GM18861 (cell line): ENCODE measurements around the gene LPIN1.
A peak's percentile ranks its signal among the peaks of the same experiment; 100 is the strongest.
"Not testable (repeated sequence)": the region's sequence is repeated elsewhere in the genome, so short reads cannot be mapped to it uniquely, and the experiment has no call there.

ENCODE experiments used
- ATAC-seq: cut with Tn5 transposase; IDR thresholded peaks from one replicate; pipeline ENCODE4 v1.9.1; 2021; ENCODE audit not compliant: unreplicated experiment

Gene LPIN1

DNA sequence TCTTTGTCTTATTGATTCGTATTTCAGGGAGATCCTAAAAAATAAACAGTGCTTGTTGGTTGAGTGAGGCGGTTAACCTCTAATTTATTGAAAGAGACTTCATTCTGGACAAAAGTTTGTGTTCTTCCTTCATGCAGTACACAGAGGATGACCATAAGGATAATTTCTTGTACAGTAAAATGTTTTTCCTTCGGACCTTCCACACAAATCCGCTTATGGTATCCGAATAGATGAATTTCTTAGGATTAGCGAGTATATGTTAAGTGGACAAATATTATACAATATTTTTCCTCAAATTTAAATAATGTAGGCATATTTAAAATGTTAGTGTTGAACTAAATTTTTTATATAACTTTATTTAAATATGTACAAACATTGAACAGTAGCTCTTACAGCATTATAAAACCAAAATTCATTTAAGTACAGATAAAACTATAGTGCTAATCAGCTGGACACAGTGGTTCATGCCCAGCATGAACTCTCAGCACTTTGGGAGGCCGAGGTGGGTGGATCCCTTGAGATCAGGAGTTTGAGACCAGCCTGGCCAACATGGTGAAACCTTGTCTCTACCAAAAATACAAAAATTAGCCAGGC, 84.4 kb downstream of the LPIN1 start:
- ATAC-seq: no peak

DNA sequence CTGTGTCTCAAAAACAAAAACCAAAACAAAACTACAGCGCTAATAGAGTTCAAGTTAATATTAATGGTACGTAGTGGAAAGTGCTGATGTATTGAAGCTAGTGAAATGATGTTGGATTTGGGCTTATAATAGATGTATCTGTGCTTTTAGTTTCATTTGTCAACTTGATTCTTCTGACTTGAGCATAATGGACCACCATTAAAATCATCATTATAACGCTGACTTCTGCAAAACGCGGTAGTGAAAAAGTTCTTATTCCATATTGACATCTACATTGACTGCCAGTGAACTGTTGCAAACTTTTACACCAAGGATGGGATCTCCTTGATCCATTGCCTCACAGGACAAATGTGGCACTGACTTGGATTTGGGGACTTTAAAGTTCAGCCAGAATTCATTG, 85.0 kb downstream of the LPIN1 start:
- no peak for ATAC-seq

DNA sequence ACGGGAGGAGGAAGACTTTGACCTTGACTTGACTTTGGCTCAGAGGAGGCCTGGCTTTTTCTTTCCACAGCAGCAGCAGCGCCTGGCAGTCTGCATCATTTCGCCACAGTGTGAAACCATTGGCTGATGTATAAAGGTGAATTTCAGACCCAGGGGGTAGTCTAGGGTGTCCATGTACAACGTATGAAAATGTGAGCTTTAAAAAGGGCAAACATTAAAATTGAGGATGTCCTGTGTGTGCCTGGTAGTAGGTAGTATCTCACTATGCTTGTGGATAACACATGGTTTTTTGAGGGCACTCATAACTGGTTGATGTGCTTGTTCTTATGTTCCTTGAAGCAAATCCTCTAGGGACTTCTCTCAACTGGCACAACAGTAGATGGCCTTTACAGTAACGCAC, 86.1 kb downstream of the LPIN1 start:
- no peak for ATAC-seq

DNA sequence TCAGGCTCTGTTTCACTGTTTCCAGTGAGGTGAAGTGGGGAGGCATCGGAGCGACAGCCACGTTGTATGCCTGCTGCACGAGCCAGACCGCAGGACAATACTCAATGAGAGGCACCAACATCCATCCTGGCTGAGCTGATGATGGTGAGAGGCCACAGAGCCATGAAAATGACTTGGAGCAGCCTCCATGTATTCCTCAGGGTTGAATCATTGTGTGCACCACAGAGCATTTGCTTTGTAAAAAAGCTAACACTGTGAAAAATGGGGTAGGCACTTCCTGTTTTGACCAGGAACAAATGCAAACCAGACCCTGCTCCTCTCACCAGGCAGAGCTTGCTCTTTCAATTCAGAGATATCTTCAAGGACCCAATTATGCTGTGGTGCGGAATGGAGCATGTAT, 87.2 kb downstream of the LPIN1 start:
- ATAC-seq: no peak

DNA sequence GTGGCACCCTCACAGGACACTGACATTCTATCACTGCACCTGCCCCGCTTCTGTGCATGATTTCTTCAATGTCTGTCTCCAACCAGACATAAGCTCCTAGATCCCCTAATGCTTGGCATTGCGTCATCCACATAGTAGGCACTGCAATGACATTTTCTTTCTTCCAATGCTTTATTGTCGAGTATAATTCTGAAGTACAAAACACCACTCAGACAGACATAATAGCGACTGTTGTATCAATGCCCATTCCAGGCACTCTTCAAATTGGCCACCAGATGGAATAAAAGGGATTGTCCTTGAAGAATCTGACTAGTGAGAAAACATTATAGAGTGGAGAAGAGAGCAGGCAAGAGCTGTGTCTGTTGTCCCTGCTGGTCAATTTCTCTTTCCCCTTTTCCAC, 89.0 kb downstream of the LPIN1 start:
- no peak for ATAC-seq

DNA sequence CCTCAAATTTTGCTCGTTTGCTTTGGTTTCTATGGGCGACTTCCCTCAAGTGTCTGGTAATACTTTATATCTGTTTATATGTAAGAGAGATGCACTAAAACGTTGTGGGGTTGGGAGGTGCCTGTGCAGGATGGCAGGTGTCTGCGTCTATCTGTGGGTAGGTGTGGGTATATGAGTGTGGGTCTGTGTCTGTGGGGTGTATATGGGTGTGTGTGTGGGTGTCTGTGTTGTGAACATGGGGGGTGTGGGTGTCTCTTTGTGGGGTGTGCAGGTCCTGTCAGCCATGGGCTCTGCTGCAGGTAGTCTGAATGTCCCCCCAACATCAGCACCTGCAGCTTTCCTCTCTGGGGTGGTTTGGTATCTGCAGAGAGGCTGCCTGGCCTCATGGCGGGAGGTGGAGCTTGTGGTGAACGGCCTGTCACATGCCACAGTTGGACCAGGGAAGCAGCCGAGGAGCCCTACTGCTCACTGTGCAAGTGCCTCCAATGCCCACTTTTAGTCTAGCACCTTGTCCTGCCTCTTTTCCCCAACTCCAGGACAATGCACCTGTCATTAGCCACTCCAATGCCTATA, 90.3 kb downstream of the LPIN1 start:
- no peak for ATAC-seq

DNA sequence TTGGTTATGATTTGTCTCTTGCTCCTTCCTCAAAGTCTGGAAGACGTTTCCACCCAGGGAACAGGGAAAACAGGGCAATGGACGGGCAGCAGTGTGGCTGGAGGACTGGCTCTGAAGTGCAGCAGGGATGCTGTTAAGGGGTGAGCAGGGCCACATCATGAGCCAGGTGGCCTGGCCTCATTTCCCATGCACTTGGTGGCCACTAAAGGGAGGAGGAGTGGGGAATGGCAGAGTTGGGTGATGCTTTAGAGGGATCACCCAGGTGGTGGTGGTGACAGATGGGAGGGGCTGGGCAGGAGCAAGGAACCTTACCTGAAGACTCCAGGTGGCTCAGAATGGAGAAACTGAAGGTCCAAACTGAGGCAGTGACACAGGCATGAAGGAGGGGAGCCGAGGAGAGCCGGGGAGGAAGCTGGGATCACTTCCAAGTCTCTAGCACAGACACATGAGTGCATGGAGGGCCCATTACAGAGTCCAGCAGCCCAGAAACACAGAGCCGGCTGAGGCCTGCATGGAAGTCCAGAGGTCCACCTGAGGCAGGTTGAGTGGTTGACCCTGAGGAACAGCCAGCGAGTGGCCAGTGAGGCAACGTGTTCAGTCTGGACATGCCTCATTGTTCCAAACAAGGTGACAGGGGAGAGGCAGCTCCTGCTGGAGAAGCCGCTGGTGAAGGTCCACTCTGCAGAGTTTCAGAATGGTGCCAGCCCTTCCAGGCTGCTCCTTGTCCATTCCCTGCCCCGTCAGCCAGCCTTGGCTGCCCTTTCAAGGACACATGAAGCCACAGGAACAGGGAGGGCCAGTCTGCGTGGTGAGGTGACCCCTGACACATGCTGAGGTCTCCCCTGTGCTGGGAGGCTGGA, 91.7 kb downstream of the LPIN1 start:
- no peak for ATAC-seq

DNA sequence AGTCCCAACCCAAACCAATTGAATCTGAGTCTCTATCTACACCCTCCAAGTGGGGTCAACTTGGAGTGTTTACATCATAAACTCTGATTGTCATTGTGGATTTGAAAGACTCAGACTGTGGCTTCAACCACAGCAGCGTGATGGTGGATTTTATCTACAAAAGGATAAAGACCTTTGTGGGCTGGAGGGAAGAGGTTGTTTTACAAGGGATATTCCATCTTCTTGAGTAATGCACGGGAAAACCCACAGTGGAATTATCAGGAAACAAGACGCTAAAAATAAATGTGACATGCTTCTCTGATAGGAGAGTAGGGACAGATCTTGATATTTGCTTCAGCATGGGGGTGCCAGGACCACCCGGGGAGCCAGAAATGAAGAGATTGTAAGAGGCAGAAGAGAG, 93.5 kb downstream of the LPIN1 start:
- no peak for ATAC-seq

DNA sequence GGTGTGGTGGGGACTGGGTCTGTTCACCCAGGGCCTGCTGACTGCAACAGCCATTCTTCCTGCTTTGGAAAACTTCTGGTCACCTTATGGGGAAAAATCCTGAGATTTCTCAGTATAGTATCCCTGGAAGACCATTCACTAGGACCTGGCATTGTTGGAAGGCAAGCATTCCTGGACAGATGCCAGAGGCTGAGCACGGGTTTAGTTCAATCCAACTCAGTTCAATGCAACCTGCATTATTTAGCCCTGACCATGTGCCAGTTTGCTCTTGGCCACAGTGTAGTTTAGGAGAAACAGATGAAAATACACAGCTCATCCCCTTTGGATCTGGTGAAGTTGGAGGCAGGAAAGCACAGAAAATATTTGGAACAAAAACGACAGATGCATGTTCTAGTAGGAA, 95.9 kb downstream of the LPIN1 start:
- no peak for ATAC-seq

DNA sequence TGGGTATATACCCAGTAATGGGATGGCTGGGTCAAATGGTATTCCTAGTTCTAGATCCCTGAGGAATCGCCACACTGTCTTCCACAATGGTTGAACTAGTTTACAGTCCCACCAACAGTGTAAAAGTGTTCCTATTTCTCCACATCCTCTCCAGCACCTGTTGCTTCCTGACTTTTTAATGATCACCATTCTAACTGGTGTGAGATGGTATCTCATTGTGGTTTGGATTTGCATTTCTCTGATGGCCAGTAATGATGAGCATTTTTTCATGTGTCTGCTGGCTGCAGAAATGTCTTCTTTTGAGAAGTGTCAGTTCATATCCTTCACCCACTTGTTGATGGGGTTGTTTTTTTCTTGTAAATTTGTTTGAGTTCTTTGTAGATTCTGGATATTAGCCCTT, 98.4 kb downstream of the LPIN1 start:
- ATAC-seq: not testable (repeated sequence)

DNA sequence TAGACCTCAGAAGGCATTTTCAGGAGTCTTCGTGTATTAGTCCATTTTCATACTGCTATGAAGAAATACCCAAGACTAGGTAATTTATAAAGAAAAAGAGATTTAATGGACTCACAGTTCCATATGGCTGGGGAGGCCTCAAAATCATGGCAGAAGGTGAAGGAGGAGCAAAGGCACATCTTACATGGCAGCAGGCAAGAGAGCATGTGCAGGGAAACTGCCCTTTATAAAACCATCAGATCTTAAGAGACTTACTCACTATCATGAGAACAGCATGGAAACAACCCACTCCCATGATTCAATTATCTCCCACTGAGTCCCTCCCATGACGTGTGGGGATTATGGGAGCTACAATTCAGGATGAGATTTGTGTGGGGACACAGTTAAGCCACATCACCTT, 101.5 kb downstream of the LPIN1 start:
- not testable (repeated sequence) for ATAC-seq

DNA sequence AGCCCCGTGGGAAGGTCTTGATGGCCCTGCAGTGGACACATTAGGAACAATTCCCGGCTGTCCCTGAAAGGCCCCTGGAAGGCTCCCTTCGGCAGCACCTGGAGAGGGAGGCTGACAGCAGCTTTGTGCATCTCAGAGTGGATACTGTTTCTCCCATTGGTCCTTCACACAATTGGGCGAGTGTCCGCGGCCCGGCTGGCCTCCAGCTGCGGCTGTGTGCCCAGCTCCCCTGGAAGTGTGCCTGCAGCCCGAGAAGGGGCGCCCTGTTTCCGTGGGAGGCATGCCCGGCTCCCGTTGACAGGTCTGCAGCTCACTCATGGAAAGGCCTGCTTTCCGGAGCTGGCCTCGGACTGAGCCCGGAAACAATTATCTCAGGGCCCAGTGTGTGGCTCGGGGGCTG, 103.7 kb downstream of the LPIN1 start:
- no peak for ATAC-seq

DNA sequence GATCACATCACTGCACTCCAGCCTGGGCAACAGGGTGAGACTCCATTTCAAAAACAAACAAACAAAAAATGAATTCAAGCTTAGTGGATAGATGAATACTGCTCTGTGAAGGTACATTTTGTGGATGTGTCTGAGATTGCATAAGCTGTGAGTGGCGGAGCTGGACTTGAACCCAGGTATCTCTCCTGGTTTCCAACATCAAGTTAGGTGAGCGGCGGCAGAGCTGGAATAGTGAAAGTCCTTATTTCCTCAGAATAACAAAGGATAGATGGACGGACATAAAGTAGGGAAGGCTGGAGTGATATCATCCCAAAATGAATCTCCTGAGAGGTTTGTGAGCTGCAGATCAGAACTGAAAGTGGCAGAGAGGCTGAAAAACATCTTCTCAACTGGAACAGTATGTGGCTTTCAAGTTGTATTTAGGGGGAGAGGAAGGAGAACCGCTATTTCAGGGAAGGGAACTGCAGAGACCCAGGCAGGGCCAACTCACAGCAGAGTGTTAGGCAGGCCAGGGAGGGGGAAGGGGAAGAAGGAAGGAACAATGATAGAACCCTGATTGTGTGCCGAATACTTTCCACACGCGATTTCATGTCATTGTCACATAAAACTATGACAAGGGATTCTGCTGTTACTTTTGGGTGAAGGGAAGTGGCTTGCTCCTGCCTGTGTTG, 106.2 kb downstream of the LPIN1 start:
- ATAC-seq: no peak

DNA sequence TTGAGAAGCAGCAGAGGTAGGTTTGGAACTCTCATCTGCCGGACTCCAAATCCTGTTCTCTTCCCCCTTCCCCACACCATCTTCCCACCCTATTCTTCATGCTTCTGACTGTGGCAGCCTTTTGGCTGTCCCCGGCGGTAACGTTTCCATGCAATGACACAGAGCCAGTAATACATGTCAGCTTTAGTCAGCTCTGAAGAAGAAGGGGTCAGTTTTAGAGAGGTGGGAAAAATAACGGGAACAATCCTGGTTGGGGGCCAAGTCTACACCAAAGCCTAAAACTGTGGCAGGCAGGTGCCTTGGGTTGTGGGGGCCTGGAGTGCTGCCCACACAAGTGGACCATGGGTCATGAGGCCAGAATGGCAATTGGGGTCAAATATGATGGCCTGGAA, 106.8 kb downstream of the LPIN1 start:
- ATAC-seq: no peak

DNA sequence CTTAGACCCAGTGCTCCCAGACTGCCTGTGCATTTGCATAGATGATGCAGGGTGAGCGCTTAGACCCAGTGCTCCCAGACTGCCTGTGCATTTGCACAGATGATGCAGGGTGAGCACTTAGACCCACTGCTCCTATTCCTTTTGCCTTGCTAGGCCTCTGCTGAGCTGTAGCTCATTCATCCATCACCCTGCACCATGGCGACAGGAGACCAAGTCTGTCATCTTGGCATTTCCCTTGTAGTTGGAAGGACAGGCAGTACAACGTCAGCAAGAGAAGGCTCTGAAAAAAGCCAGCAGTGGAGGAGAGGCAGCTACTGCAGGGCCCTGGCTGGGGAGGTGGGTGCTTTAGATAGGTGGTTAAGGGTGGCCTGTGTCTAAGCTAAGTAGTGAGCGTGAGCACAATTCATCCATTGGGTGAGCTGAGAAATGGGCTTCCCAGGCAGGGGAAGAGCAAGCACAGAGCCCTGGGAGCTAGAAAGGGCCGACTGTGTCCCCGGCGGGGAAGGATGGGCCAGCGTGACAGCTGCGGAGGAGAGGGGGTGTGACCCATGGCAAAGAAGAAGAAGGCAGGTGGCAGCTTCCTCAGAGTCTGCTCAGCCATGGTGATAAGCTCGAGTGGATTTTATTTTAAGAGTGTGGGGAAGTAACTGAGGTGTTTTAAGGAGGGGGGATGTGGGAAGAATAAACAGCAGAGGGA, 108.8 kb downstream of the LPIN1 start:
- ATAC-seq: no peak

DNA sequence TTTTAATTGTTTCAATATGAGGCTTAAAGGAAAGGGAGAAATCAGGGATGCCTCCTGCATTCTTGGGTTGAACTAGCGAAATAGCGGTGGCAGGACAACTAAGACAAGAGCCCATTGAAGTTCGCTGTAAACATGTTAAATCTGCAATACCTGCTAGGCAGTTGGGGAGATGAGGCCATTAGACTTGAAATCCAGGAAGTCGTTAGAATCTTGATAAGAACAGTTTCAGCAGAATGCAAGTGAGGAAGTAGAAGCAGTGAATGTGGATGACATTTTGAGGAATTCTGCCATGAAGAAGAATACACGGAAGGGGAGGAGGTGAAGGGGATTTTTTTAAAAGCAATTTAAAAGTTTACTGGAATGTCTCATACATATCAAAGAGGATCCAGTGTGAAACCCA, 109.7 kb downstream of the LPIN1 start:
- ATAC-seq: no peak

DNA sequence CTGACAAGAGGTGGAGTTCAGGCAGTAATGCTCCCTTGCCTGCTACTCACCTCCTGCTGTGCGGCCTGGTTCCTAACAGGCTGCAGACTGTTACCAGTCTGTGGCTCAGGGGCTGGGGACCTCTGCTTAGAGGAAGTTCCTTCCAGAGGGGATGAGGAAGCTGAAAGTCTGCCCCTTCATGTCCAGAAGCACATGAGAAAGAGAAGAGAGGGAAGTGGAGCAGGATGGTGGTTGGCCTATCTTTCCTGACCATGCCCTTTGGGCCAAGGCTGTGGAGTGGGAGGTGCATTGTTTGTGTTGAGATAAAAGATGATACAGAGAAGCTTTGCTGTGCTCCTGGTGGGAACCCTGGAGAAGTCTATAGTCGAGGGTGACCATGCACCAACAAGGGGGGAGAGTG, 112.5 kb downstream of the LPIN1 start:
- no peak for ATAC-seq

DNA sequence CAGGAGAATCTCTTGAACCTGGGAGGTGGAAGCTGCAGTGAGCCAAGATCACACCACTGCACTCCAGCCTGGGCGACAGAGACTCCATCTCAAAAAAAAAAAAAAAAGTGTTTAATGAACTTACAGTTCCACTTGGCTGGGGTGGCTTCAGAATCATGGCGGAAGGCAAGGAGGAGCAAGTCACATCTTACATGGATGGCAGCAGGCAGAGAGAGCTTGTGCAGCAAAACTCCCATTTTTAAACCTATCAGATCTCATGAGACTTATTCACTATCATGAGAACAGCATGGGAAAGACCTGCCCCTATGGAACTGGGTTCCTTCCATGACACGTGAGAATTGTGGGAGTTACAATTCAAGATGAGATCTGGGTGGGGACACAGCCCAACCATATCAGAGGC, 113.5 kb downstream of the LPIN1 start:
- not testable (repeated sequence) for ATAC-seq

DNA sequence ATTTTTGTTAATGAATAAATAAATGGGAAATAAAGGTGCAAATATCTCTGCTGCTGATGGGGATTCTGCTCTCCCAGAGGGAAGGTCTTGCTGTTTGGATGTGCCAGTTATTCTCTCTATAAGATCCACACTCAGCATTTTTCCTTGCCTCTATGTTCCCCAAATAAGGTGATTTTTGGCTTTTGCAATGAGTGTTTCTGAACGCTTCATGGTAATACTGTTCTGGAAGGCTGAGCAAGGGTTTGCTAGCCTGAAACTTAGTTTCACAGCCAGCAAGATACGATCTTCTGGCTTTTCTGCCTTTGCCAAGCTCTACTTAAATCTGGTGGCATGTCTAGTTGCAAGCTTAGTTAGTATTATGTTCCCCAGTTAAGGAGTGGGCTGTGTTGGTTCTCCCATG, 114.6 kb downstream of the LPIN1 start:
- ATAC-seq: no peak

DNA sequence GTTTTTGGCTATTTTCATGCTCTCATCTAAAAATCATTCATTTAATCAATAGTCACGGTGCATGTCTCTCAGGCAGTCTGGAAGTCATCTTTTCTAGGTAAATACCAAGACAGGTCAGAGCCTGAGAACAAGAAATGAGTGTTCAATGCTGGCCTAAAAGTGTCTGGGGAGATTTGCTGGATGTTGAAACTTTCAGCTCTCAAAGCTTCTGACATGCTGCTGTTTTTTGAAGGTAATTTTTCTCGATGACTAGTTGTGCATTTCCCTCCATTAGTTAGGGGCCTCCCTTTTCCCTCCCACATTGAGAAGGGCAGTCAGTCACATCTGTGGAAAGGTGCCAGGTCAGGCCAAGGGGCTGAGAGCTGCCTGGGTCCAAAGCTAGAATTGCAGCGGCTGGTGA, 115.6 kb downstream of the LPIN1 start:
- ATAC-seq: peak; percentile 19

DNA sequence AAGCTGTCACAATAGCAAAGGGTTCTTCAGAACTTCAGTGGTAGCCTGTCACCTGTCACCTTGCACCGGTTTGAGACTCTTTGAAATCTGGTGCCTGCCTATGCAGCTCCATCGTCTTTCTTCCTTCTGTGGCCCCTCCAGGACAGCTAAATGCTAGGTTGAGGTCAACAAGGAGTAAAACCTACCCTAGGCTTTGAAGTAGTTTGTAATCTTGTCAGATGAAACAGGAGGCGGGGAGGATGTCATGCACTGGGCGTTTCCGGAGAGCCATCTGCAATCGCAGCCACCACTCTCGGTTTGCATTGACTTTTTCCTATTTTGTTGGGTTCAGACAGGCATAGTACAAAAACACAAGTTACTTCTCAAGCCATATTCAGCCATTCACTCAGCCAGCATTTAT, 116.7 kb downstream of the LPIN1 start:
- ATAC-seq: peak; percentile 36
